Neural cell (in vitro differentiated cells): ENCODE data around the gene ADGRD2.

Source experiments
- EZH2 ChIP-seq: fragments of 200-600, 300-800 bp; shearing (Covaris generic), sonication (generic); IDR thresholded peaks from 2 replicates; pipeline ENCODE4 v1.6.1; 2014; ENCODE audit warnings: antibody characterized with exemption, low read length, borderline replicate concordance, mild to moderate bottlenecking; ENCODE audit not compliant: insufficient read depth, poor library complexity, severe bottlenecking
- RAD21 ChIP-seq: fragments of 450-650 bp; conservative IDR thresholded peaks from 2 replicates; pipeline ENCODE4 v1.6.1; 2014; ENCODE audit warnings: antibody characterized with exemption, mild to moderate bottlenecking, moderate library complexity
- TAF1 ChIP-seq: IDR thresholded peaks from 2 replicates; pipeline ENCODE4 v1.6.1; 2012; ENCODE audit warnings: low read depth
- TF ChIP-seq, protein P1 (sequence below): fragments of 450-650 bp; IDR thresholded peaks from 2 replicates; pipeline ENCODE4 v1.5.1; 2014; ENCODE audit warnings: antibody characterized with exemption, mild to moderate bottlenecking, moderate library complexity; ENCODE audit not compliant: poor library complexity, severe bottlenecking

DNA sequence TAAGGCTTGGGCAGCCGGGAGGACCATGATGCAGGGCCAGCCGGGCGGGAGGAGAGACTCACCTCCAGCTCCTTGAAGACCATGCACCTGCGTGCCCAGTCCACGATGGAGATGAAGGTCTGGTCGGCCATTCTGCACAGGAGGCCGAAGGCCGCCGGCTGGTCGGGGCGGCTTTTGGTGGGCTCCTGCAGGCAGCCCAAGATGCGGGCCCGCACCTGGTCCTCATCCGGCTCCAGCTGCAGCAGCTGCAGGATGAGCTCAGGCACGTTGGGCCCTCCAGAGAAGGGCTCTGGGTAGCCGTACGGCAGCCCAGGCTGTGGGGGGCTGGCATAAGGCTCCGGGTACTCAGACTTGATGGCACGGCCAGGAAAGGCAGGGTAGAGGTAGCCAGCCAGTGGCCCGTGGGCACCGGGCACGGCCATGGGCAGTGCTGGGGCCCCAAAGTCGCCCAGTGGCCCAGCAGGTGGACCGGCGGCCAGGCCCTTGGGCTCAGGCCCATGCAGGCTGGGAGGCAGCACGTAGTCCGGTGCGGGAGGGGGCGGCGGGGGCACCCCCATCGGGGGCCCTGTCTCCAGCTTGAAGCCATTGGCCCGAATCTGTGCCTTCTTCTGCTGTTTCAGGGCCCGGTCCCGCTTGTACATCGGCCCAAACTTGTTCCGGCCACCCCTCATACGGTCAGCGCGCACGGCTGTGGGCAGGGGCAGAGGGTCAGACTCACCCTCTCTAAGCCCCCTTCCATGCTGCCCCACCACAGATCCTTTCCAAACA is 50.0 kb downstream of the ADGRD2 start:
- no peak for TF ChIP-seq TAF1
- TF ChIP-seq RAD21, result no peak
- TF ChIP-seq, protein P1, sequence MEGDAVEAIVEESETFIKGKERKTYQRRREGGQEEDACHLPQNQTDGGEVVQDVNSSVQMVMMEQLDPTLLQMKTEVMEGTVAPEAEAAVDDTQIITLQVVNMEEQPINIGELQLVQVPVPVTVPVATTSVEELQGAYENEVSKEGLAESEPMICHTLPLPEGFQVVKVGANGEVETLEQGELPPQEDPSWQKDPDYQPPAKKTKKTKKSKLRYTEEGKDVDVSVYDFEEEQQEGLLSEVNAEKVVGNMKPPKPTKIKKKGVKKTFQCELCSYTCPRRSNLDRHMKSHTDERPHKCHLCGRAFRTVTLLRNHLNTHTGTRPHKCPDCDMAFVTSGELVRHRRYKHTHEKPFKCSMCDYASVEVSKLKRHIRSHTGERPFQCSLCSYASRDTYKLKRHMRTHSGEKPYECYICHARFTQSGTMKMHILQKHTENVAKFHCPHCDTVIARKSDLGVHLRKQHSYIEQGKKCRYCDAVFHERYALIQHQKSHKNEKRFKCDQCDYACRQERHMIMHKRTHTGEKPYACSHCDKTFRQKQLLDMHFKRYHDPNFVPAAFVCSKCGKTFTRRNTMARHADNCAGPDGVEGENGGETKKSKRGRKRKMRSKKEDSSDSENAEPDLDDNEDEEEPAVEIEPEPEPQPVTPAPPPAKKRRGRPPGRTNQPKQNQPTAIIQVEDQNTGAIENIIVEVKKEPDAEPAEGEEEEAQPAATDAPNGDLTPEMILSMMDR, result no peak
- TF ChIP-seq EZH2, result no peak
